Thyroid gland (tissue), 4 donors: ENCODE results near the gene CCNE1.

ENCODE experiments used
- POLR2A ChIP-seq, 2 donors: fragments of 450-650 bp; IDR thresholded peaks; one replicate each; pipeline ENCODE4 v1.6.1; 2017; ENCODE audit warnings: antibody characterized with exemption in 2 of 2, mild to moderate bottlenecking in 2 of 2, moderate library complexity in 1 of 2
- TF ChIP-seq, protein P1 (sequence below), 6 experiments: fragments of 200-600 bp in 3 of 6; fragments of 450-650 bp in 3 of 6; sonication (generic) in 3 of 6; IDR thresholded peaks; one replicate each; pipeline ENCODE4 v1.5.1; 2016 to 2019; ENCODE audit warnings: antibody characterized with exemption in 6 of 6, mild to moderate bottlenecking in 2 of 6, inconsistent platforms in 1 of 6, moderate library complexity in 1 of 6

DNA sequence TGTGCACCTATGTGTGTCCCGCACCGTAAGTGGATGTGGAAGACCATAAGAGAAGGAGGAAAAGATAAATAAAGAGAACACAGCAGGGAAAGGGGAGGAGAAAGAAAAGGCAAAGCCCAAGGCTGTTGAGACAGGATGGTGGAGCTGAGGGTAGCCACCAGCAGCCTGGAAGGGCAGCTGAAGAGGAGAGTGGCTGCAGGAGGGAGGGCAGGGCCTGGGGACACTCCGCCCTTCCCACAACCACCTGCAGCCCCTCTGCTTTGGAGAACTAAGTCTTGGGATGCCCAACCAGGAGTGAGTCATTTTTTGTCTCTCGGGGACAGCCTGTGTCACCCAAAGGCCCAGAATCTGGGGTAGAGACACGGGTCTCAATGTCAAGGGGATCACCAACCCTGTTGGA, 26.4 kb upstream of the CCNE1 start:
- TF ChIP-seq, protein P1, sequence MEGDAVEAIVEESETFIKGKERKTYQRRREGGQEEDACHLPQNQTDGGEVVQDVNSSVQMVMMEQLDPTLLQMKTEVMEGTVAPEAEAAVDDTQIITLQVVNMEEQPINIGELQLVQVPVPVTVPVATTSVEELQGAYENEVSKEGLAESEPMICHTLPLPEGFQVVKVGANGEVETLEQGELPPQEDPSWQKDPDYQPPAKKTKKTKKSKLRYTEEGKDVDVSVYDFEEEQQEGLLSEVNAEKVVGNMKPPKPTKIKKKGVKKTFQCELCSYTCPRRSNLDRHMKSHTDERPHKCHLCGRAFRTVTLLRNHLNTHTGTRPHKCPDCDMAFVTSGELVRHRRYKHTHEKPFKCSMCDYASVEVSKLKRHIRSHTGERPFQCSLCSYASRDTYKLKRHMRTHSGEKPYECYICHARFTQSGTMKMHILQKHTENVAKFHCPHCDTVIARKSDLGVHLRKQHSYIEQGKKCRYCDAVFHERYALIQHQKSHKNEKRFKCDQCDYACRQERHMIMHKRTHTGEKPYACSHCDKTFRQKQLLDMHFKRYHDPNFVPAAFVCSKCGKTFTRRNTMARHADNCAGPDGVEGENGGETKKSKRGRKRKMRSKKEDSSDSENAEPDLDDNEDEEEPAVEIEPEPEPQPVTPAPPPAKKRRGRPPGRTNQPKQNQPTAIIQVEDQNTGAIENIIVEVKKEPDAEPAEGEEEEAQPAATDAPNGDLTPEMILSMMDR (IDR thresholded peaks at IDR 0.05): no peak
- no peak for TF ChIP-seq POLR2A (IDR thresholded peaks at IDR 0.05)
